ENCODE data around the gene PRDM16.

The PRDM16 gene

DNA sequence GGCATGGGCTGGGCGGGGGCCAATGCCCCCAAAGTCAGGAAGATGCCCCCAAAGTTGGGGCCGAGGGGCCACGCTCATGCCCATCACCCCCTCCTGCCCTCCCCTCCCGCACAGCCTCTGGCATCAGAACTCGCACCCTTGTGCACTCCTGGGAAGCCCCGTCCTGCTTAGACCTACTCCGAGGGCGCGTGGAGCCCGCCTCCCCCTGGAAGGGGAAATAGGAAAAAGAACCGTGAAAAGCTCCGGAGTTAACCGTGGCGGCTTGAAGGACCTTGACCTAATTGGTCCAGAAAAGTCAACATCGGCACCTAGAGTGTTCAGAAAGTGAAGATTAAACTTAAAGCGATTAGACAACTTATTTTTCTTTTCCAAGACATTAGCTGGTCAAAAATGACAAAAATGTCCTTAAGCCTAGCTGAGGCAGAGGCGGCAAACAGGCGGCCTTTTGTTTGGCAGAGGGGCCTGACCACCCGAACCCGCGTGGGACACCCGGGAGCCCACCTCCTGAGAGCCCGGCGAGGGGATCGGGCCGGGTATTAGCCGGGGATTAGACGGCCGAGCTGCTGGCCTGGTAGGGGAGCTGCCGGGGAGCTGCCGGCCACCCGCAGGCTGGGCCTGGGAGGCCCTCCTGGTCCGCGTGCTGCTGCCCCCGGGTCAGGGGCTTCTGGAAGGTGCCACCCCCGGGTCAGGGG, 65.5 kb downstream of the PRDM16 start:
- POLR2A ChIA-PET (ENCODE audit: low non-redundant PET), result no interaction called here

DNA sequence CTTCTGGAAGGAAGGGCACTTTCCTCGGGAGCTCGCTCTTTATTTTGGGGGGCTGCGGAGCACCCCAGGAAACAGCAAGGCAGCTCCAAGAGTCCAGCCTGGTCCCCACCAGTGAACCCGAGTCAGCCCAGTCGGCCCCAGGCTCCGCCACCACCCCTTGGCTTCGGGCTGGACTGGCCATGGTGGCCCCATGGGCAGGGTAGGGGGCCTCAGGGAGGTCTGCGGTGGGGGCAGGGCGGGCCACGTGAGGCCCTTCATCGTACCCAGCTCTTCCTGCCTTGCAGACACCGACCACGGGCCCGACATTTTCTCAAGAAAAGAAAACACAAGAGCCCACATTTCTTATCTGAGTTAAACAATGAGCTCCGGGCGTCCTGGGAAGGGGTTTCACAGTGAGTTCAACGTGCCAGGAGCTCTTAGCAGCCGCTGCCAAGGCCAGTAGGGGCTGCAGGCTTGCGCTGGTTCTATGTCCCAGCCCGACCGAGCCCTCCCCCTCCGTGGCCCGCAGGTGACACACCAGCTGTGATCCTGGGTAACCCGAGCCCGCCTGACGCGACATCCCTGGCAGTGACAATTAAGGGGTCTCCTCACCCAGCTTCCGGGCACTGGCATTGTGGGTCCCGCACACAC, 66.2 kb downstream of the PRDM16 start:
- ChIA-PET CTCF (no interaction called here), POLR2A (ENCODE audit: low non-redundant PET) (no interaction called here)
- TF ChIP-seq, protein P1, sequence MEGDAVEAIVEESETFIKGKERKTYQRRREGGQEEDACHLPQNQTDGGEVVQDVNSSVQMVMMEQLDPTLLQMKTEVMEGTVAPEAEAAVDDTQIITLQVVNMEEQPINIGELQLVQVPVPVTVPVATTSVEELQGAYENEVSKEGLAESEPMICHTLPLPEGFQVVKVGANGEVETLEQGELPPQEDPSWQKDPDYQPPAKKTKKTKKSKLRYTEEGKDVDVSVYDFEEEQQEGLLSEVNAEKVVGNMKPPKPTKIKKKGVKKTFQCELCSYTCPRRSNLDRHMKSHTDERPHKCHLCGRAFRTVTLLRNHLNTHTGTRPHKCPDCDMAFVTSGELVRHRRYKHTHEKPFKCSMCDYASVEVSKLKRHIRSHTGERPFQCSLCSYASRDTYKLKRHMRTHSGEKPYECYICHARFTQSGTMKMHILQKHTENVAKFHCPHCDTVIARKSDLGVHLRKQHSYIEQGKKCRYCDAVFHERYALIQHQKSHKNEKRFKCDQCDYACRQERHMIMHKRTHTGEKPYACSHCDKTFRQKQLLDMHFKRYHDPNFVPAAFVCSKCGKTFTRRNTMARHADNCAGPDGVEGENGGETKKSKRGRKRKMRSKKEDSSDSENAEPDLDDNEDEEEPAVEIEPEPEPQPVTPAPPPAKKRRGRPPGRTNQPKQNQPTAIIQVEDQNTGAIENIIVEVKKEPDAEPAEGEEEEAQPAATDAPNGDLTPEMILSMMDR (conservative IDR thresholded peaks at IDR 0.05; ENCODE audit: low read depth), result no peak
- H3K27ac ChIP-seq, result no peak overlapping the region
- no peak for DNase-seq (ENCODE audit: low spot score)

More for the DNA sequence above, 65.5 kb downstream of the PRDM16 start:
- no peak overlapping the region for H3K27ac ChIP-seq
- TF ChIP-seq, protein P1 (conservative IDR thresholded peaks at IDR 0.05; ENCODE audit: low read depth), result no peak
- CTCF ChIA-PET, result no interaction called here
- DNase-seq (ENCODE audit: low spot score), result no peak

GRCh38 chr1:3135744-3136455, 66.9 kb downstream of the PRDM16 start:
- DNase-seq (ENCODE audit: low spot score), result no peak
- ChIA-PET POLR2A (ENCODE audit: low non-redundant PET) (no interaction called here), CTCF (no interaction called here)
- TF ChIP-seq, protein P1 (conservative IDR thresholded peaks at IDR 0.05; ENCODE audit: low read depth), result no peak
- H3K27ac ChIP-seq, result no peak overlapping the region

- ChIA-PET CTCF (no interaction called here), POLR2A (ENCODE audit: low non-redundant PET) (no interaction called here)
- no peak overlapping the region for H3K27ac ChIP-seq
- no peak for DNase-seq (ENCODE audit: low spot score)
- TF ChIP-seq, protein P1 (conservative IDR thresholded peaks at IDR 0.05; ENCODE audit: low read depth), result no peak
These were observed 67.5 kb downstream of the PRDM16 start for GRCh38 chr1:3136532-3136931.

DNA sequence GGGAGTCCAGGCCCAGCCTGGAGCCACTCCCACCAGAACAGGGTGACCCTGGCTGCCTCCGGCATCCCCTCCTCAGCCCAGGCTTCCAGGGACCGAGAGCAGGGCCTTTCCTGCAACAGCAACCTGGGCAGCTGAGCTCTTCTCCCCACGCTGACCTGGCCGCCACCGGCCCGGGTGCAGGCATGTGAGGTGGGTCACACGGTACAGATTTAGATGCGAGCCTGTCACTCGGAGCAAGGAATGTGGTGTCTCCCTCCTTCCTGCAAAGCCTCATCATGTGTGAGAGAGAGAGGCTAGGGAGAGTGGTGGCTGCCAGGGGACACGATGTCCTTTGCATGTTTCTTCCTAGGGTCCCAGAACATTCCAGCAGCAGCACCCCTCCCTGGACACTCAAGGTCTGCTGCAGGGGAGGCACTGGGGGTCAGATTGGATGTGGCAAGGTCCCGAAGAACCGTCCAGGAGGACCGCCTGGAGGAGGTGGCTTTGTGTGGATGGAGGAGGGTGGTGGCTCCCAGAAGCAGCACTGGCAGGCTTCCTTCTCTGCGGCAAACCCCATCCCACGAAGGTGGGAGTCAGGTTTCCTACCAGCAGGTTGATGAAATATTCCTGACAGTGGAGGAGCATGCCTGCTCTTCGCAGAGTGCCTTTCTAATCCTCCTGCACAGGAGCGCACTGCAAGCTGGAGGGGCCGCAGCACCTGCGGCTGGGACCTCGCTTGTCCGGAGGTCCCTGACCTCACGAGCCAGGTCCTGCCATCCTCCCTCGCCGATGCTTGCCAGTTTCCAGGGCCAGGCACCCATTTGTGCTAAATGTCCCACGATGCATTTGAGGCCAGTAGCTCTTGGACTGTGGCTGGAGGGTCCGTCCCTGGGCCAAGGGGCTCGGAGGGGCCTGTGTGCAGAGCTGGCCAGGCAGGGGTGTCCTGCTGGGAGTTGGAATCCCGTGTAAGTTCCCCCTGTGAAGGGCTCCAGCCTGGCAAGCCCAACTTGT, 68.4 kb downstream of the PRDM16 start:
- no peak for DNase-seq (ENCODE audit: low spot score)
- ChIA-PET POLR2A (ENCODE audit: low non-redundant PET) (no interaction called here), CTCF (interaction anchor here (0.6 kb wide), 1 partner anchor 139 kb away, joined by 3 read pairs; no protein-coding TSS in a partner anchor)
- H3K27ac ChIP-seq, result no peak overlapping the region
- TF ChIP-seq, protein P1 (conservative IDR thresholded peaks at IDR 0.05; ENCODE audit: low read depth), result no peak
